Measurements from ENCODE around the gene B3GLCT.
A peak's percentile ranks its signal among the peaks of the same experiment; 100 is the strongest.
"Not testable (repeated sequence)": the region's sequence is repeated elsewhere in the genome, so short reads cannot be mapped to it uniquely, and the experiment has no call there.

Gene B3GLCT

GRCh38 chr13:31199849-31200636 lies at the start of gene B3GLCT:
TSS of gene B3GLCT (plus strand) at chr13:31199975. CDS start at chr13:31200085, 110 bp downstream.
- DNase-seq = no peak

- DNase-seq = peak; percentile 76
Measured at GRCh38 chr13:31150315-31150985, 49.3 kb upstream of the B3GLCT start.

GRCh38 chr13:31151837-31152236 lies 47.9 kb upstream of the B3GLCT start:
- no peak for DNase-seq

- no peak for DNase-seq
Measured at GRCh38 chr13:31154939-31155338, 44.8 kb upstream of the B3GLCT start.

GRCh38 chr13:31159306-31159705 lies 40.5 kb upstream of the B3GLCT start:
- no peak for DNase-seq

- DNase-seq = no peak
Measured at GRCh38 chr13:31160857-31161556, 38.8 kb upstream of the B3GLCT start.

GRCh38 chr13:31161557-31162150 lies 38.1 kb upstream of the B3GLCT start, which contains the start of gene HSPH1:
TSS of gene HSPH1 (minus strand) at chr13:31161904. CDS start at chr13:31161582, 322 bp downstream.
- peak; percentile 89 for DNase-seq

GRCh38 chr13:31162151-31163008 lies 37.4 kb upstream of the B3GLCT start:
- DNase-seq = peak; percentile 95

- DNase-seq = no peak
Measured at GRCh38 chr13:31166591-31166990, 33.2 kb upstream of the B3GLCT start.

GRCh38 chr13:31167490-31167889 lies 32.3 kb upstream of the B3GLCT start:
- no peak for DNase-seq

- no peak for DNase-seq
Measured at GRCh38 chr13:31168166-31168565, 31.6 kb upstream of the B3GLCT start.

GRCh38 chr13:31168736-31169135 lies 31.0 kb upstream of the B3GLCT start:
- no peak for DNase-seq

- DNase-seq = no peak
Measured at GRCh38 chr13:31172001-31172400, 27.8 kb upstream of the B3GLCT start.

- no peak for DNase-seq
Measured at GRCh38 chr13:31172535-31172934, 27.2 kb upstream of the B3GLCT start.

- DNase-seq = no peak
Measured at GRCh38 chr13:31174018-31174417, 25.8 kb upstream of the B3GLCT start.

GRCh38 chr13:31175847-31176532 lies 23.8 kb upstream of the B3GLCT start:
- no peak for DNase-seq

GRCh38 chr13:31177813-31178495 lies 21.8 kb upstream of the B3GLCT start:
- DNase-seq = not testable (repeated sequence)

- DNase-seq = no peak
Measured at GRCh38 chr13:31179241-31179640, 20.5 kb upstream of the B3GLCT start.

GRCh38 chr13:31179754-31180153 lies 20.0 kb upstream of the B3GLCT start:
- DNase-seq = no peak

- DNase-seq = no peak
Measured at GRCh38 chr13:31182987-31183386, 16.8 kb upstream of the B3GLCT start.

- DNase-seq = no peak
Measured at GRCh38 chr13:31184451-31184850, 15.3 kb upstream of the B3GLCT start.
